Esophagus muscularis mucosa (tissue), 4 donors: ENCODE results near the gene GLI3. TPM values are rescaled to one million over a fixed set of nuclear protein-coding genes. Genes with fewer than 3 reads are reported as not detected.
A peak's percentile ranks its signal among the peaks of the same experiment; 100 is the strongest.

Source experiments
- DNase-seq: peaks from one replicate; pipeline ENCODE4 v3.0.0-alpha.2; 2017; ENCODE audit errors: extremely low spot score
- H3K27ac ChIP-seq, 4 donors: fragments of 200-600 bp; sonication (generic); replicated peaks in 1 of 4; 1 replicate in 3 of 4; 2 replicates in 1 of 4; pipeline ENCODE4 v1.5.1; 2016 to 2019; ENCODE audit warnings: mild to moderate bottlenecking in 1 of 4
- H3K27me3 ChIP-seq, 4 donors: fragments of 200-600 bp; sonication (generic); one replicate each; pipeline versions ENCODE4 v1.5.1 to v1.6.0; 2016 to 2019
- H3K36me3 ChIP-seq, 4 donors: fragments of 200-600 bp; sonication (generic); one replicate each; pipeline ENCODE4 v1.5.1; 2016 to 2019
- H3K4me1 ChIP-seq, 4 donors: fragments of 200-600 bp; sonication (generic); one replicate each; pipeline ENCODE4 v1.5.1; 2016 to 2019
- H3K4me3 ChIP-seq, 4 donors: fragments of 200-600 bp; sonication (generic); 1 replicate in 2 of 4; 2 replicates in 2 of 4; pipeline ENCODE4 v1.5.1; 2016 to 2019; ENCODE audit warnings: mild to moderate bottlenecking in 4 of 4, moderate library complexity in 1 of 4
- H3K9me3 ChIP-seq, 4 donors: fragments of 200-600 bp; sonication (generic); 1 replicate in 3 of 4; 2 replicates in 1 of 4; pipeline ENCODE4 v1.5.1; 2016 to 2019
- CTCF ChIP-seq, 3 experiments: fragments of 200-600 bp in 2 of 3; fragments of 450-650 bp in 1 of 3; sonication (generic) in 2 of 3; IDR thresholded peaks; one replicate each; pipeline ENCODE4 v1.5.1; 2017 to 2019; ENCODE audit warnings: antibody characterized with exemption in 3 of 3, mild to moderate bottlenecking in 2 of 3, moderate library complexity in 1 of 3
- EP300 ChIP-seq: sonication (generic); formaldehyde crosslinking; IDR thresholded peaks from one replicate; pipeline ENCODE4 v1.6.1; 2017; ENCODE audit warnings: antibody characterized with exemption
- POLR2A ChIP-seq: fragments of 450-650 bp; IDR thresholded peaks from one replicate; pipeline ENCODE4 v1.6.1; 2017; ENCODE audit warnings: antibody characterized with exemption, moderate library complexity, mild to moderate bottlenecking, low read depth
- POLR2AphosphoS5 ChIP-seq, 2 donors: sonication (generic); formaldehyde crosslinking; IDR thresholded peaks; one replicate each; pipeline ENCODE4 v1.6.1; 2017; ENCODE audit warnings: antibody characterized with exemption in 2 of 2
- WGBS: methylation state at CpG from one replicate; pipeline ENCODE4 v1.1.5; 2018; 5-methylcytosine and 5-hydroxymethylcytosine counted together
- intact Hi-C: fragments of 100-400 bp; cut with DNase I; formaldehyde crosslinking; loops from one replicate; pipeline ENCODE4 v1.15.1; 2023
- total RNA-seq, 4 donors: library from RNA; depleted of rRNA; stranded (reverse); fragments of >200 nt; gene quantifications; one replicate each; pipeline versions ENCODE4 v1.1.0 to v1.2.1, GENCODE V29; 2016

The GLI3 gene
- total RNA-seq, 4 donors from 2014 or later = 11.7 to 17.8 (median 13.3) TPM

GRCh38 chr7:42226354-42226941 lies 10.6 kb downstream of the GLI3 start:
- Histone ChIP-seq H3K9me3 (no peaks in the 10 kb centered on the region), H3K4me1 (peaks cover 6 to 64% (median 46%) of the 10 kb centered on the region in 4 donors), H3K4me3 (no peak overlapping the region), H3K36me3 (peaks cover 0 to 5% (median 1%) of the 10 kb centered on the region in 4 donors), H3K27me3 (no peaks in the 10 kb centered on the region), H3K27ac (peak overlapping the region in 2 of 4 donors; percentile 61 to 67)
- WGBS = 57% methylated on average over 5 of the region's 5 CpGs
- TF ChIP-seq EP300 (no peak), CTCF (IDR thresholded peaks at IDR 0.05) (no peak)
- intact Hi-C loops = no loop called here
- no peak for DNase-seq

GRCh38 chr7:42224391-42225003 lies 12.5 kb downstream of the GLI3 start:
- H3K27me3 ChIP-seq = no peaks in the 10 kb centered on the region
- H3K27ac ChIP-seq = no peak overlapping the region
- intact Hi-C loops = no loop called here
- no peaks in the 10 kb centered on the region for H3K9me3 ChIP-seq
- no peak overlapping the region for H3K4me3 ChIP-seq
- DNase-seq = no peak
- H3K4me1 ChIP-seq = peaks cover 6 to 50% (median 47%) of the 10 kb centered on the region in 4 donors
- no peak for TF ChIP-seq POLR2AphosphoS5 (IDR thresholded peaks at IDR 0.05)
- no peak for TF ChIP-seq POLR2A
- no peak for TF ChIP-seq CTCF (IDR thresholded peaks at IDR 0.05)
- no peak for TF ChIP-seq EP300
- 86% methylated on average over 8 of the region's 8 CpGs for WGBS
- H3K36me3 ChIP-seq = peaks cover 0 to 17% (median 6%) of the 10 kb centered on the region in 4 donors

- Histone ChIP-seq H3K4me1 (peaks cover under 1 to 38% (median 34%) of the 10 kb centered on the region in 4 donors), H3K27ac (peak overlapping the region in 3 of 4 donors; percentile 3 to 29 (median 10)), H3K36me3 (peaks cover 0 to 17% (median 6%) of the 10 kb centered on the region in 4 donors), H3K9me3 (no peaks in the 10 kb centered on the region), H3K4me3 (no peak overlapping the region), H3K27me3 (no peaks in the 10 kb centered on the region)
- intact Hi-C loops = no loop called here
- WGBS = 61% methylated on average over 11 of the region's 11 CpGs
- TF ChIP-seq CTCF (IDR thresholded peaks at IDR 0.05) = no peak
- TF ChIP-seq POLR2A = no peak
- no peak for TF ChIP-seq EP300
- no peak for TF ChIP-seq POLR2AphosphoS5 (IDR thresholded peaks at IDR 0.05)
- no peak for DNase-seq
Observed at GRCh38 chr7:42222891-42223290, 14.1 kb downstream of the GLI3 start.

GRCh38 chr7:42222125-42222524 lies 14.9 kb downstream of the GLI3 start:
- TF ChIP-seq POLR2AphosphoS5 (IDR thresholded peaks at IDR 0.05) (no peak), EP300 (no peak), POLR2A (no peak), CTCF (IDR thresholded peaks at IDR 0.05) (no peak)
- Histone ChIP-seq H3K36me3 (peaks cover 0 to 17% (median 6%) of the 10 kb centered on the region in 4 donors), H3K4me3 (no peak overlapping the region), H3K9me3 (no peaks in the 10 kb centered on the region), H3K27me3 (no peaks in the 10 kb centered on the region), H3K4me1 (peaks cover 0 to 31% (median 26%) of the 10 kb centered on the region in 4 donors), H3K27ac (peak overlapping the region in 2 of 4 donors; percentile 13 to 29)
- intact Hi-C loops = no loop called here
- 85% methylated on average over 2 of the region's 2 CpGs for WGBS
- DNase-seq = no peak
